GM12892 (cell line): ENCODE data around the gene PPP6R2.

ENCODE experiments used
- POLR2A ChIP-seq: IDR thresholded peaks from 2 replicates; pipeline ENCODE4 v1.6.1; 2011; ENCODE audit warnings: low read depth, low read length, control low read depth
- TAF1 ChIP-seq: IDR thresholded peaks from 2 replicates; pipeline ENCODE4 v1.6.1; 2011; ENCODE audit warnings: low read depth, mild to moderate bottlenecking, control low read depth, low read length, borderline replicate concordance

DNA sequence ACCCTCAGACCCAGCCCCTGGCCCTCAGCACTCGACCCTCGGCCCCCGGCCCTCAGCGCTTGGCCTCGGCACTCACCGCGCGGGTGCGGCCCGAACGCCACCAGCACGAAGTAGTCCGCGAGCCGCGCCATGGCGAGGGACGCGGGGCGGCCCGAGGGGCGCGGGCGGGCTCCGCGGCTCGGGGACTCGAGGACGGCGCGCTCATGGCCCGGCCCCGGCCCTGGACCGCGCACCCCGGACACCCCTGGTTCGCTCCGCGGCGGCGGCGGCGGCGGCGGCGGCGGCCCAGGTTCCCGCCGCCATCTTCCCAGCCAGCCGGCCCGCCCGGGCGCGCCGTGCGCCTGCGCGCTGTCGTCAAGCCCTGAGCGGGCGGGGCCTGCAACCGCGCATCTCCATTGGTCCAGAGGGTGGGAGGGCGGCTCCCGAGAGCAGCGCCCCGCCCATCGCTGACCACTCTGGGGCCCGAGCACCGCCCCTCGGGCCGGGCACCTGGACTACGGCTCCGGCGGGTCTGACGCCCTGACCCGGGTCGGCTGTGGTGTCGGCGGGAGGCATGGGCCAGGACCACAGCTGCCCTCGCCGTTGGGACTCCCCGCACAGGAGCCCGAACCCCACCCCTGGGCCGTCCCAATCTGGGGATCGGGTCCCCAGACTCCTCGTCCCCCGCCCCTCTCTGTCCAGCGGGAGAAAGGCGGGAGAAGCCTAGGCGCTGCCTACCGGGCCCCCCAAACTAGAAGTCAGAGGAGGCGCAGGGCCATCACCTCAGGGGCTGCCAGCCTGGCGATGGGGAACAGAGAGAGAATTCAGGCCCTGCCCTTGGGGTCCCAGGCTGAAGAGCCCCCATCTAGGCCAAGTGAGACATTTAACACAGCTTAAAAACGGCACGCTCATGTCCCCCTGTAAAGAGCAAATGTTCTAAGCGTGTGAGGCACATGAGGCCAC is 131.9 kb downstream of the PPP6R2 start, which contains the start of gene SBF1:
- no peak for TF ChIP-seq TAF1
- peak; percentile 34; the same call in 1 of the 2 replicates for TF ChIP-seq POLR2A
